Measurements from ENCODE around the gene MALRD1. TPM values are rescaled to one million over a fixed set of nuclear protein-coding genes. Genes with fewer than 3 reads are reported as not detected.

Gene MALRD1
- total and polyA plus RNA-seq, 2 experiments from 2014 or later: 0.49 to 0.57 TPM

- no peak overlapping the region for H3K27ac ChIP-seq
- H3K4me1 ChIP-seq (ENCODE audit: low read depth): no peaks in the 10 kb centered on the region
- H3K27me3 ChIP-seq: no peaks in the 10 kb centered on the region
- no peak for DNase-seq (ENCODE audit: low read depth in 1 of 2, low spot score in 1 of 2)
- no peaks in the 10 kb centered on the region for H3K9me3 ChIP-seq (ENCODE audit: low read depth)
- no peak overlapping the region for H3K4me3 ChIP-seq
- TF ChIP-seq, protein P1, sequence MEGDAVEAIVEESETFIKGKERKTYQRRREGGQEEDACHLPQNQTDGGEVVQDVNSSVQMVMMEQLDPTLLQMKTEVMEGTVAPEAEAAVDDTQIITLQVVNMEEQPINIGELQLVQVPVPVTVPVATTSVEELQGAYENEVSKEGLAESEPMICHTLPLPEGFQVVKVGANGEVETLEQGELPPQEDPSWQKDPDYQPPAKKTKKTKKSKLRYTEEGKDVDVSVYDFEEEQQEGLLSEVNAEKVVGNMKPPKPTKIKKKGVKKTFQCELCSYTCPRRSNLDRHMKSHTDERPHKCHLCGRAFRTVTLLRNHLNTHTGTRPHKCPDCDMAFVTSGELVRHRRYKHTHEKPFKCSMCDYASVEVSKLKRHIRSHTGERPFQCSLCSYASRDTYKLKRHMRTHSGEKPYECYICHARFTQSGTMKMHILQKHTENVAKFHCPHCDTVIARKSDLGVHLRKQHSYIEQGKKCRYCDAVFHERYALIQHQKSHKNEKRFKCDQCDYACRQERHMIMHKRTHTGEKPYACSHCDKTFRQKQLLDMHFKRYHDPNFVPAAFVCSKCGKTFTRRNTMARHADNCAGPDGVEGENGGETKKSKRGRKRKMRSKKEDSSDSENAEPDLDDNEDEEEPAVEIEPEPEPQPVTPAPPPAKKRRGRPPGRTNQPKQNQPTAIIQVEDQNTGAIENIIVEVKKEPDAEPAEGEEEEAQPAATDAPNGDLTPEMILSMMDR (IDR thresholded peaks at IDR 0.05; ENCODE audit: low read depth, low read length): no peak
- H3K36me3 ChIP-seq: no peaks in the 10 kb centered on the region
Observed at GRCh38 chr10:19367176-19367575, 318.6 kb downstream of the MALRD1 start.

DNA sequence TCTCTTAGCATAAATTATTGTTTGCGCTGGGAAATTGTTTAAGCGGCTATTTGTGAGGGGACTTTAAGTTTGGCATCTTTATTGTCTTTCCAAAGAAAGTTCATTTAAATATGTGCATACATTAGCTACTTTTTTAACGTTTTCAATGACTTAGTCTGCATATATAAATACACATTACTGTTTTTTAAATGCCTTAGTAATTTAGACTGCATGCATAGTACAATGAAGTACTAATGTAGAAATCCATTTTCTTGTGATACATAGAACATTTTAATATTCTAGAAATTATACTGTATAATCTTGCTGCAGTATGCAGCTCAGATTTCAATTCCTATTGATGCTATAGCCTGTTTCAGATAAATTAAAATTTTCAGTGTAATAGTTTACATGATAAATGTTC lies 325.4 kb downstream of the MALRD1 start:
- no peaks in the 10 kb centered on the region for H3K36me3 ChIP-seq
- DNase-seq (ENCODE audit: low read depth in 1 of 2, low spot score in 1 of 2): no peak
- no peak overlapping the region for H3K4me3 ChIP-seq
- no peak overlapping the region for H3K27ac ChIP-seq
- H3K4me1 ChIP-seq (ENCODE audit: low read depth): no peaks in the 10 kb centered on the region
- no peaks in the 10 kb centered on the region for H3K27me3 ChIP-seq
- TF ChIP-seq, protein P1 (IDR thresholded peaks at IDR 0.05; ENCODE audit: low read depth, low read length): no peak
- no peaks in the 10 kb centered on the region for H3K9me3 ChIP-seq (ENCODE audit: low read depth)

DNA sequence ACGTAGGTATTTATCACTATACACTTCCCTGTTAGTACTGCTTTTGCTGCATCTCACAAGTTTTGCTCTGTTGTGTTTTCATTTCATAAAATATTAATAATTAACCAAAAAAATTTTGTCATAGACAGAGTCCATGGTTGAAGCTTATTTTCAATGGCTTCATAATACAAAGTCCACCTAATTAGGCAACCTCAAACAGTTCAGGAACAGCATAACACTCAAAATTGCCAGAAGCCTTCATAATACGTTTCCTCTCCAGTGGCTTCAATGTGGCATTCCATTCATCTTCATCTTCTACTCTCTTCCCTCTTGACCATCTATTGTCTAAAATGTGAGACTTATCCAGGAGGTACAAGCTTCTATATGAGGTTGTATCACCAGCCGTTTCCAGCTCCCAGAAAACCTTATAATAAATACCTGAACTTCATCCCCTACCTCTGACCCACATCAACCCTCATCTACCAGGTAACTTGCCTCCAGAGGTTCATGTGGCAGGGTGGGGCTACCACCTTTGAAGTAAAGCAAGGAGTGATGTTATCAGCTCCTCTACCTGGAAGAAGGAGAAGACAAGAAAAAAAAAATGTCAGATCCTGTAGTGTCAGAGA lies 337.3 kb downstream of the MALRD1 start:
- Histone ChIP-seq H3K27ac (no peak overlapping the region), H3K36me3 (no peaks in the 10 kb centered on the region), H3K4me3 (no peak overlapping the region), H3K9me3 (ENCODE audit: low read depth) (no peaks in the 10 kb centered on the region), H3K27me3 (no peaks in the 10 kb centered on the region), H3K4me1 (ENCODE audit: low read depth) (no peaks in the 10 kb centered on the region)
- DNase-seq (ENCODE audit: low read depth in 1 of 2, low spot score in 1 of 2): no peak
- TF ChIP-seq, protein P1 (IDR thresholded peaks at IDR 0.05; ENCODE audit: low read depth, low read length): no peak

- Histone ChIP-seq H3K27ac (no peak overlapping the region), H3K27me3 (no peaks in the 10 kb centered on the region), H3K4me3 (no peak overlapping the region), H3K9me3 (ENCODE audit: low read depth) (no peaks in the 10 kb centered on the region), H3K4me1 (ENCODE audit: low read depth) (no peaks in the 10 kb centered on the region), H3K36me3 (no peaks in the 10 kb centered on the region)
- no peak for DNase-seq (ENCODE audit: low read depth in 1 of 2, low spot score in 1 of 2)
- TF ChIP-seq, protein P1 (IDR thresholded peaks at IDR 0.05; ENCODE audit: low read depth, low read length): no peak
Observed at GRCh38 chr10:19408924-19409323, 360.3 kb downstream of the MALRD1 start.

DNA sequence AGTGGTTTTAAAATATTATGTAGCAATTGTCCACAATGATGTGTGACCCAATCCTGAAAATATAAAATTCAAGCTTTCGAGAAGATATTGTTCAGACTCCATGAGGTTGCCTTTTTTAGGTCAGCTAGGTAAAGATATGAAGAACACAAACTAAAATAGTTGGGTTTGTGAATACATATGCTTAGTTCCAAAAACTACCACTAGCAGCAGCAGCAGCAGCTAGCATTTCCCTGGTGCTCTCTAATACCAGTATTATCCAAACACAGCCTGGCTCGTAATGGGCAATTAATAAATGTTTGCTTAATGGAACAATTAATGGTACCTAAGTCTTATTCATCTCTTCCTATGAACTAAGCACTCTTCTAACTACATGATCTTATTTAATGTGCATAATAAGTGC lies 362.5 kb downstream of the MALRD1 start:
- Histone ChIP-seq H3K27me3 (no peaks in the 10 kb centered on the region), H3K9me3 (ENCODE audit: low read depth) (no peaks in the 10 kb centered on the region), H3K4me3 (no peak overlapping the region), H3K36me3 (no peaks in the 10 kb centered on the region), H3K4me1 (ENCODE audit: low read depth) (no peaks in the 10 kb centered on the region), H3K27ac (no peak overlapping the region)
- TF ChIP-seq, protein P1 (IDR thresholded peaks at IDR 0.05; ENCODE audit: low read depth, low read length): no peak
- DNase-seq (ENCODE audit: low read depth in 1 of 2, low spot score in 1 of 2): no peak
